K562 (cell line): ENCODE data around the gene RBFOX2. TPM values are rescaled to one million over a fixed set of nuclear protein-coding genes. Genes with fewer than 3 reads are reported as not detected.

Experiments used
- ATAC-seq: fragments of 200-7000 bp; cut with Tn5 transposase; 3 replicates; pipeline ENCODE4 v1.9.1; 2020; ENCODE audit warnings: moderate library complexity
- BruUV-seq: library from RNA; stranded (reverse); fragments of 400-500 nt; replicated peaks from 2 replicates; lab custom pipeline; 2021; lab: Mats Ljungman, UMichigan
- CTCF ChIA-PET: fragments of 300-600 bp; formaldehyde crosslinking; extraction: SDS; loops from one replicate; lab custom pipeline; 2021; ENCODE audit warnings: low intra/inter-chr PET ratio; lab: Yijun Ruan, JAX
- POLR2A ChIA-PET: fragments of 300-600, 350-650 bp; sonication (Branson Sonifier 250); formaldehyde crosslinking; extraction: SDS; loops from one replicate; lab custom pipeline; 2021; ENCODE audit warnings: antibody characterized with exemption, inconsistent platforms; lab: Yijun Ruan, JAX
- DNase-seq, 4 experiments: peaks; one replicate each; pipeline versions ENCODE4 v3.0.0 to v3.0.0-alpha.2; 2011 to 2018; ENCODE audit warnings: low spot score in 3 of 4, mixed read lengths in 3 of 4; ENCODE audit errors: extremely low read depth in 1 of 4
- FAIRE-seq: peaks from 2 replicates; lab custom pipeline; 2011; peaks lifted over from hg19 to GRCh38; lab: Jason Lieb, UNC
- H2AFZ ChIP-seq: 2 replicates; pipeline ENCODE4 v1.6.0; 2011; ENCODE audit warnings: low read depth, low read length, control low read depth, inconsistent platforms
- H3K27ac ChIP-seq: fragments of 200-600 bp; 3 replicates; pipeline ENCODE4 v1.8.0; 2011; ENCODE audit warnings: low read depth, mild to moderate bottlenecking, control low read depth, inconsistent platforms, low read length, moderate library complexity, mixed read lengths; ENCODE audit errors: extremely low read depth
- H3K27me3 ChIP-seq, 2 experiments: fragments of 300-600 bp in 1 of 2; 2 replicates in 1 of 2; 3 replicates in 1 of 2; pipeline versions ENCODE4 v1.6.0 to v1.8.0; 2011; ENCODE audit warnings: inconsistent platforms in 2 of 2, low read length in 2 of 2, mild to moderate bottlenecking in 1 of 2, mixed read lengths in 1 of 2, moderate library complexity in 1 of 2; ENCODE audit not compliant: control insufficient read depth in 2 of 2, insufficient read depth in 2 of 2
- H3K36me3 ChIP-seq: fragments of 300-600 bp; 3 replicates; pipeline ENCODE4 v1.8.0; 2011; ENCODE audit warnings: mild to moderate bottlenecking, low read length, inconsistent platforms; ENCODE audit not compliant: control insufficient read depth, insufficient read depth
- H3K4me1 ChIP-seq, 2 experiments: fragments of 200-600 bp in 1 of 2; replicated peaks in 1 of 2; 2 replicates in 1 of 2; 3 replicates in 1 of 2; pipeline versions ENCODE4 v1.5.1 to v1.8.0; 2011; ENCODE audit warnings: inconsistent platforms in 2 of 2, low read length in 2 of 2, mild to moderate bottlenecking in 1 of 2, mixed read lengths in 1 of 2, moderate library complexity in 1 of 2; ENCODE audit not compliant: control insufficient read depth in 2 of 2, insufficient read depth in 2 of 2
- H3K4me2 ChIP-seq: 2 replicates; pipeline ENCODE4 v1.6.1; 2011; ENCODE audit warnings: low read length, control low read depth, inconsistent platforms, mixed read lengths; ENCODE audit not compliant: insufficient read depth
- H3K4me3 ChIP-seq: fragments of 200-600 bp; sonication (generic), shearing (Covaris generic); 2 replicates; pipeline ENCODE4 v1.5.1; 2016; ENCODE audit warnings: control low read depth, inconsistent platforms
- H3K79me2 ChIP-seq: fragments of 200-600 bp; 3 replicates; pipeline ENCODE4 v1.8.0; 2011; ENCODE audit warnings: low read length, inconsistent platforms; ENCODE audit not compliant: control insufficient read depth, insufficient read depth
- H3K9ac ChIP-seq, 2 experiments: 2 replicates each; pipeline versions ENCODE4 v1.6.0 to v1.6.1; 2011; ENCODE audit warnings: low read depth in 2 of 2, low read length in 2 of 2, control low read depth in 1 of 2, inconsistent platforms in 1 of 2, mild to moderate bottlenecking in 1 of 2, mixed read lengths in 1 of 2; ENCODE audit not compliant: insufficient read depth in 1 of 2
- H3K9me1 ChIP-seq: one replicate; pipeline ENCODE4 v1.6.0; 2011; ENCODE audit warnings: inconsistent platforms, mild to moderate bottlenecking, low read length, moderate library complexity; ENCODE audit not compliant: control insufficient read depth, insufficient read depth
- H3K9me3 ChIP-seq: replicated peaks from 2 replicates; pipeline ENCODE4 v1.5.1; 2011; ENCODE audit warnings: low read depth, low read length, inconsistent platforms; ENCODE audit not compliant: control insufficient read depth, insufficient read depth
- H4K20me1 ChIP-seq: replicated peaks from 2 replicates; pipeline ENCODE4 v1.6.1; 2011; ENCODE audit warnings: low read length, inconsistent platforms, mixed read lengths; ENCODE audit not compliant: control insufficient read depth, insufficient read depth
- MEIS2 ChIP-seq: fragments of 450-650 bp; IDR thresholded peaks from 2 replicates; pipeline ENCODE4 v1.6.1; 2014; ENCODE audit warnings: mild to moderate bottlenecking; ENCODE audit not compliant: partially characterized antibody
- SOX6 ChIP-seq: fragments of 450-650 bp; IDR thresholded peaks from 2 replicates; pipeline ENCODE4 v1.6.1; 2014; ENCODE audit warnings: mild to moderate bottlenecking
- ZNF282 ChIP-seq: sonication (generic); formaldehyde crosslinking; IDR thresholded peaks from 2 replicates; pipeline ENCODE4 v1.8.1; 2023; ENCODE audit warnings: missing genetic modification reagents
- WGBS: fragments of 100-300 bp; shearing (Covaris generic); methylation state at CpG from one replicate; pipeline ENCODE4 v1.1.6; 2016; ENCODE audit warnings: low coverage, mixed read lengths; ENCODE audit not compliant: insufficient coverage; ENCODE audit errors: missing lambda C conversion rate; 5-methylcytosine and 5-hydroxymethylcytosine counted together
- in situ Hi-C: fragments of 300-500 bp; cut with MboI; formaldehyde crosslinking; loops from 4 replicates; pipeline ENCODE4 v1.15.0; 2018; ENCODE audit warnings: inconsistent platforms, mixed read lengths
- intact Hi-C: fragments of 100-400 bp; cut with micrococcal nuclease; formaldehyde crosslinking; loops from 2 replicates; pipeline ENCODE4 v1.14.2; 2022
- polyA plus RNA-seq, 8 experiments: library from polyadenylated mRNA; depleted of rRNA in 4 of 8; stranded (reverse) in 5 of 8; unstranded in 3 of 8; fragments of >200 nt; fragmentation: Nextera tagmentation in 2 of 8; fragmentation: Illumina TruSeq in 1 of 8; extraction: Ambion mirVana in 2 of 8; extraction: Trizol in 1 of 8; gene quantifications; 2 replicates each; pipeline versions ENCODE4 v1.2.1 to v1.2.3, GENCODE V29; 2011 to 2014; ENCODE audit warnings: inconsistent platforms in 1 of 8, missing spikeins in 1 of 8
- total RNA-seq, 7 experiments: library from RNA; depleted of rRNA in 6 of 7; stranded (reverse); fragments of >200 nt in 6 of 7; fragmentation: Illumina TruSeq in 2 of 7; extraction: Trizol in 2 of 7; gene quantifications; 2 replicates each; pipeline versions ENCODE4 v1.2.1 to v1.2.3, GENCODE V29; 2011 to 2021; ENCODE audit warnings: low replicate concordance in 1 of 7
- TF ChIP-seq, protein P1 (sequence below), 2 experiments: IDR thresholded peaks in 1 of 2; conservative IDR thresholded peaks in 1 of 2; 2 replicates each; pipeline ENCODE4 v1.6.1; 2016; ENCODE audit warnings: low read depth in 2 of 2, mild to moderate bottlenecking in 1 of 2, missing compliant biosample characterization in 1 of 2, missing genetic modification characterization in 1 of 2, moderate library complexity in 1 of 2

RBFOX2 gene
- total and polyA plus RNA-seq, 9 of the 15 experiments (the other 6 are each of a cell fraction or from before 2014, with no cell fraction given): 5.8 to 24.8 (median 14.2) TPM

DNA sequence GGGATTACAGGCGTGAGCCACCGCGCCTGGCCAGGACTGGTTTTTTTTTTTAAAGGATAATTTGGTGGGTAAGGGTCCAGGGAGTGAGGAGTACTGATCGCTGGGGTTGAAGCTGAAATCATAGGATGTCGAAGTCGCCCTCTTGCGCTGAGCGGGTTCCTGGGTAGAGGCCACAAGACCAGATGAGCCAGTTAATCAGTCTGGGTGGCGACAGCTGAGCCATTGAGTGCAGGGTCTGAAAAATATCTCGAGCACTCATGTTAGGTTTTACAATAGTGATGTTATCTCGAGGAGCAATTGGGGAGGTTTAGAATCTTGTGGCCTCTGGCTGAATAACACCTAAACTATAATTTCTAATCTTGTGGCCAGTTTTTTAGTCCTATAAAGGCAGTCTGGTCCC is 303.1 kb downstream of the RBFOX2 start:
- POLR2A ChIA-PET: interaction anchor here (1.2 kb wide), 1 partner anchor 17 kb away, joined by 3 read pairs; no protein-coding TSS in a partner anchor
- Histone ChIP-seq H3K27me3 (no peaks in the 10 kb centered on the region), H2AFZ (0 out of 2 replicates have a peak overlapping the region, but pooled peaks have one; percentile 4), H4K20me1 (no peaks in the 10 kb centered on the region), H3K4me2 (no peak overlapping the region), H3K9ac (no peak overlapping the region), H3K9me3 (no peaks in the 10 kb centered on the region), H3K4me1 (peaks cover 6 to 9% of the 10 kb centered on the region in 2 experiments), H3K27ac (no peak overlapping the region), H3K9me1 (no peaks in the 10 kb centered on the region), H3K36me3 (no peaks in the 10 kb centered on the region), H3K79me2 (no peaks in the 10 kb centered on the region), H3K4me3 (no peak overlapping the region)
- ATAC-seq (no peak), DNase-seq (no peak), FAIRE-seq (no peak)
- 37% methylated on average over 9 of the region's 11 CpGs for WGBS
- no TSS peak for BruUV-seq
- intact Hi-C loops (loop anchor here (10.0 kb wide), 1 partner anchor 119 kb away; no protein-coding TSS in a partner anchor), in situ Hi-C loops (no loop called here)
- TF ChIP-seq, protein P1, sequence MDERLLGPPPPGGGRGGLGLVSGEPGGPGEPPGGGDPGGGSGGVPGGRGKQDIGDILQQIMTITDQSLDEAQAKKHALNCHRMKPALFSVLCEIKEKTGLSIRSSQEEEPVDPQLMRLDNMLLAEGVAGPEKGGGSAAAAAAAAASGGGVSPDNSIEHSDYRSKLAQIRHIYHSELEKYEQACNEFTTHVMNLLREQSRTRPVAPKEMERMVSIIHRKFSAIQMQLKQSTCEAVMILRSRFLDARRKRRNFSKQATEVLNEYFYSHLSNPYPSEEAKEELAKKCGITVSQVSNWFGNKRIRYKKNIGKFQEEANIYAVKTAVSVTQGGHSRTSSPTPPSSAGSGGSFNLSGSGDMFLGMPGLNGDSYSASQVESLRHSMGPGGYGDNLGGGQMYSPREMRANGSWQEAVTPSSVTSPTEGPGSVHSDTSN (CRISPR knock-in tag; IDR thresholded peaks at IDR 0.05; ENCODE audit: low read depth): no peak
- TF ChIP-seq, protein P1 (tag; conservative IDR thresholded peaks at IDR 0.05; ENCODE audit: low read depth): peak; percentile 81
- TF ChIP-seq SOX6: peak; percentile 49
- TF ChIP-seq MEIS2: peak; percentile 65
- no peak for TF ChIP-seq ZNF282
- CTCF ChIA-PET: no interaction called here
